GM21528 (cell line): ENCODE results near the gene KRT13.

Source experiments
- ATAC-seq: cut with Tn5 transposase; IDR thresholded peaks from one replicate; pipeline ENCODE4 v1.9.1; 2021; ENCODE audit warnings: mild to moderate bottlenecking, moderate library complexity; ENCODE audit not compliant: unreplicated experiment, low FRiP score

Gene KRT13

DNA sequence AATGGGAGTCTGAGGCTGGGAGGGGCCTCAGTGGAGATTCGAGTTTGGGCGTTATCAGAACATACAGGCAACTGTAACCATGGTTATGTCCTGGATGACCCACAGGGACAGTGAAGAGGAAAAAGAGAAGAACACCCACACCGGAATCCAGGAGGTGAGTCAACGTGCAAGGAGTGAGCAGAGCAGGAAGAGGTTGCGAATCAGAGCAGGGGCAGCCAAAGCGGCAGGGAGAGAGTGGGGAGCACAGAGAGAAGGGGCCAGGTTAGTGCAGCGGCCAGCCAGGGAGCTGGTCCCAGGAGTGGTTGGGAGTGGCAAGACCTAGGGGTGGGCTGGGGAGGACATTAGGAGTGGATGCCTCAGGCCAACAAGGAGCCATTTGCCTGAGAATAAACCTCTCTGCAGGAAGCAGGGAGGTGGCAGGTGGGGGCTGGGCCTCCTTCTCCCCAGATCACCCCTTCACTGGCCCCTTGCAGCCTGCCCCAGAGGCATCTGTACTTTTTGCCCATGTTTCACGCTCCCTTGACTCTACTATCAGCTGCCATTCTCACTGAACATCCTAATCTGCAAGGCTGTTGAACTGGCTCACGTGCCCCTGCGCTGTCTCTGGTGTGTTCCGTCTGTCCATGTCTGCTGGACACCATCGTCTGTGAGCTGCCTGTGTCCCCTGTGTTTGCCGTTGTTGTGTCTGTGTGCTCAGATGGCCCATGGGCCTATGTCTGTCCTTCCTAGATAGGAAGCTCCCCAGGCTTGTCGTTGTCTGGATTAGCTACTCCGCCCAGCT is 5.1 kb downstream of the KRT13 start:
- no peak for ATAC-seq

DNA sequence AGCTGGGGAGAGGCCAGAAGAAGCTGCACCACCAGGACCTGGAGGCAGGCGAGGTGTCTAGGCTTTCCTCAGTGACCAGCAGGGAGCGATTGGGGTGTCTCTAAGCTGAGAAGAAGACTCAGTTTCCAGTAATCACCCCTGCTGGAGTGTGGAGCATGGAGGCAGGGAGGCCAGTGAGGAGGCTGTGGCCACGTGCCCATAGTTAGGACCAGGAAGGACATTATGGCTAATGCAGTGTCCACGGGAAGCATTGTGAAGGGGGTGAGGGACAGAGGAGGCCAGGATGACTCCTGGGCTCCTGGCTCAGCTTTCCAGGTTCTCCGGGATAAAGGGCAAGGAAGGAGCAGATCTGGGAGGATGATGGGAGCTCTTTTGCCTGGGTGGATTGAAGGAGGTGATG is 5.7 kb downstream of the KRT13 start:
- no peak for ATAC-seq

DNA sequence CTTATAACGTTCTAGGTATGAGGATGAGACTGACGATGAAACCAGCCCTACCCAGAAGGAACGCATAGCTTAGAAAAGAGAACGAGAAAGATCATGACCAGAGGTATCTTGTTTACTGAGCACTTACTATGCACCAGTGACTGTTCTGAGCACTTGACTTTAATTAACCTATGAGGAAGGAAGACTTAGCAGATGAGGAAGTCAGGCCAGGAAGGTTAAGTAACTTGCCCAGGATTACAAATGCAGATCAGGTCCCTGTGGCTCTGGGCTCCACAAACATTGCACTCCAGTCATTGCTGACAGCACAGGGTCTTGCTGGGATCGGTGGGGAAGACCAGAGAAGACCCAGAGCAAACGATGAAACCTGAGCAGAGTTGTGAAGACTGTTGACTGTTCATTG is 7.1 kb downstream of the KRT13 start:
- ATAC-seq: no peak

GRCh38 chr17:41496803-41497484 is 8.5 kb downstream of the KRT13 start:
- ATAC-seq: no peak

GRCh38 chr17:41494524-41494923 is 10.9 kb downstream of the KRT13 start:
- no peak for ATAC-seq

DNA sequence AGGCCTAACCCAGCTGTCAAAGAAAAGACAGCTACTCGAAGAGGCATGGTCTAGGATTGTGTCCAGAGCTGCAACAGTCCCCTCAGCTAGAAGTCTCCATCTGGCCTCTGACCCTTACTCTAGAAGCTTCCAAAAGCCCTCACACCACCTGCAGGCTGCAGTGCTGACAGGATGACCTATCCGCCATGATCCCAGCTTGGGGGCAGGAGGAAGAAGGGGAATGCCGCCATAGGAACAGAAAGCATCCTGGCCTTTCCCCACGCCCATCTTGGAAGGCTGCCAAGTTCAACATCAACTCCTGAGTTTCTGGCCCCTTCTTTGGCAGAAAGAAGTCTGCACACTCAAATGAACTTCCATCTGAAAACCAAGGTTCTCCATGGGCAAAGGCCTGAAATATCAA is 12.6 kb downstream of the KRT13 start:
- no peak for ATAC-seq

DNA sequence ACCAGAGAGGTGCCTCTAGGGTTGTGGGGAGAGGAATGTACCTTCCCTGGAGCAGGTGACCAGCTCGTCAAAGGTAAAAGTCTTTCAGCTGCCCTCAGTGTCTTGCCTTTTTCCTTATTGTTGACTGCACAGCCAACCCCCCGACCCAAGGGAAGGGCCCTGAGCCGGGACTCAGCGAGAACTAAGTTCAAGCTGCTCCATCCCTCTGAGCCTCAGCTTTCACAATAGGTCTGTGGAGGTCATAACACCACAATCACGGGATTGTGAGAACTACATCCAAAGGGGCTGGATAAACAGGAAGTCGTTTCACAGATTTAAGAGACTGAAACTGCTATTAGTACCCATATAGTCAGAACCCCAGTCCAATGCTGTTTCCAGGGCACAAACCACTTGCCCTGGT is 13.1 kb downstream of the KRT13 start:
- ATAC-seq: no peak

GRCh38 chr17:41491476-41491875 is 13.9 kb downstream of the KRT13 start:
- no peak for ATAC-seq

- no peak for ATAC-seq
Observed at GRCh38 chr17:41490000-41490990, 15.1 kb downstream of the KRT13 start.

GRCh38 chr17:41489531-41489930 is 15.9 kb downstream of the KRT13 start, which contains the start of gene KRT36:
KRT36 (minus strand) TSS chr17:41489910; CDS start chr17:41489864, 46 bp downstream.
- ATAC-seq: no peak

- no peak for ATAC-seq
Observed at GRCh38 chr17:41486809-41487530, 18.4 kb downstream of the KRT13 start.

DNA sequence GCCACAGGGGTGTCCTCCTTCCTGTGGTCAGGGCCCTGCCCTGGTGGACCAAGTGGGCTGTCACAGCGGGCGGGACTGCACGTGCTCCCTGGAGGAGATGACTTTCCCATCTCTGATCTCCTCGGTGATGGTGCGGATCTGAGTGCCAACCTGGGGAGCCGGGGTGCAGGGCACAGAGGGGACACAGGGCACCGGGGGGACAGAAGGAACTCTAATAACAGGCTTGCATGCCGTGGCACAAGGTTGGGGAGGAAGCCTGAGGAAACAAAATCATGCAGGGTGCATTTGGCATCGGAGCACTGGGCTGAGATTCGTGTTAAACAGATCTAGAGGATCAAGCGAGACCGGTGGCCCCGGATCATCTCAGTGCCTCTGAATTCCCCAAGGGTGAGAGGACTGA is 19.1 kb downstream of the KRT13 start:
- ATAC-seq: no peak

- no peak for ATAC-seq
Observed at GRCh38 chr17:41484920-41485904, 20.2 kb downstream of the KRT13 start.

- ATAC-seq: no peak
Observed at GRCh38 chr17:41483991-41484826, 21.2 kb downstream of the KRT13 start.

DNA sequence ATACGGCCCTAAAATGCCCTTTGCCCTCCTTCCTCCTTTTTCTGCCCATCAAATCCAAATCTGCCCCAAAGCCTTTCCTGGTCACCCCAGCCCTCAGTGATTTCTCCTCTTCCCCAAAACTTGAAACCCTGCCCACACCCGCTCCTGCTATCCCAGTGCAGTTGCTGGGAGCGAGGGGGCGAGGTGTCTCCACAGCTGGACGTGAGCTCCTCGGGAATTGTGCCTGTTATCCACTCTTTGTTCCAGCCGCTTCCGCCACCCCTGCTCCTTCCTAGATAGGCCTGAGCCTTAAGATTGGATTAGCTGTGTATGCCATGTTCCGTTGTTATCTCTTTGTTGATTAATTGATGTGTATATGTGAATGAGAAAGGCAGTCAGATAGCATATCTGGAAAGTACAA is 21.9 kb downstream of the KRT13 start:
- ATAC-seq: no peak

- no peak for ATAC-seq
Observed at GRCh38 chr17:41481036-41481435, 24.4 kb downstream of the KRT13 start, which contains the start of gene KRT35. KRT35 (minus strand) TSS chr17:41481151; CDS start chr17:41481097, 54 bp downstream.

DNA sequence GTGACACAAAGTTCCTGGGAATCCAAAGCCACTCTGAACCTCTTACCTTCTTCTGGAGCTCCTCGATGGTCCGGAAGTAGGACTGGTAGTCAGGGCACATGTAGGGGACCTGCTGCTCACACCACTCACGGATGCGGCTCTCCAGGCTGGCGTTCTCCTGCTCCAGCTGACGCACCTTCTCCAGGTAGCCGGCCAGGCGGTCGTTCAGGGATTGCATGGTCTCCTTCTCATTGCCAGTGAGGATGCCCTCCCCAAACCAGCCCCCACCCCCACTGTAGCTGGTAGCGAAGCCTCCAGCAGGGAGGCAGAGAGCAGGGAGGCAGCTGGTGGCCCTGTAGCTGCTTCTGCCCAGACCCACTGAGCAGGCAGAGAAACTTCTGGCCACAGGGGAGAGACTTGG is 24.8 kb downstream of the KRT13 start:
- ATAC-seq: no peak

DNA sequence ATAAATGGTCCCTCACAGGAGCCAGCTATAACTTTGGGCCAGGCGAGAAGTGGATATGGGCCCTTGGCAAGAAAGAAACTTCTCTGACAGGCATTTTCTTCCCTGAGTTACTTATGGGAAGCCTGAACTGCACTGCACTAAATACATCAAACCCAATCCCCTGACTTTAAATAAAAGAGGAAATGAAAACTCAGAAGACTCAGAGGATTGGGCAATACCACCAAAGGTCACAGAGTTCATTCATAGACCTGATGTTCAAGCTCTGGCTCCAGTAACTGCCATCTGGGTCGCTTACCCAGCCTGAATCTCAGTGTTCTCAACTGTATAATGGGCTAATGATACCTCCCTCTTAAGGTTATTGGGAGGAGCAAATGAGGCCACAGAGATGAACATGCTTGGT is 25.3 kb downstream of the KRT13 start:
- no peak for ATAC-seq
